K562 (cell line): ENCODE measurements around the gene CNR1. TPM values are rescaled to one million over a fixed set of nuclear protein-coding genes. Genes with fewer than 3 reads are reported as not detected.

Experiments
- ATAC-seq: fragments of 200-7000 bp; cut with Tn5 transposase; 3 replicates; pipeline ENCODE4 v1.9.1; 2020; ENCODE audit warnings: moderate library complexity
- BruUV-seq: library from RNA; stranded (reverse); fragments of 400-500 nt; replicated peaks from 2 replicates; lab custom pipeline; 2021; lab: Mats Ljungman, UMichigan
- CTCF ChIA-PET: fragments of 300-600 bp; formaldehyde crosslinking; extraction: SDS; loops from one replicate; lab custom pipeline; 2021; ENCODE audit warnings: low intra/inter-chr PET ratio; lab: Yijun Ruan, JAX
- POLR2A ChIA-PET: fragments of 300-600, 350-650 bp; sonication (Branson Sonifier 250); formaldehyde crosslinking; extraction: SDS; loops from one replicate; lab custom pipeline; 2021; ENCODE audit warnings: antibody characterized with exemption, inconsistent platforms; lab: Yijun Ruan, JAX
- DNase-seq, 4 experiments: peaks; one replicate each; pipeline versions ENCODE4 v3.0.0 to v3.0.0-alpha.2; 2011 to 2018; ENCODE audit warnings: low spot score in 3 of 4, mixed read lengths in 3 of 4; ENCODE audit errors: extremely low read depth in 1 of 4
- FAIRE-seq: peaks from 2 replicates; lab custom pipeline; 2011; peaks lifted over from hg19 to GRCh38; lab: Jason Lieb, UNC
- H2AFZ ChIP-seq: 2 replicates; pipeline ENCODE4 v1.6.0; 2011; ENCODE audit warnings: low read depth, low read length, control low read depth, inconsistent platforms
- H3K27ac ChIP-seq: fragments of 200-600 bp; 3 replicates; pipeline ENCODE4 v1.8.0; 2011; ENCODE audit warnings: low read depth, mild to moderate bottlenecking, control low read depth, inconsistent platforms, low read length, moderate library complexity, mixed read lengths; ENCODE audit errors: extremely low read depth
- H3K27me3 ChIP-seq, 2 experiments: fragments of 300-600 bp in 1 of 2; 2 replicates in 1 of 2; 3 replicates in 1 of 2; pipeline versions ENCODE4 v1.6.0 to v1.8.0; 2011; ENCODE audit warnings: inconsistent platforms in 2 of 2, low read length in 2 of 2, mild to moderate bottlenecking in 1 of 2, mixed read lengths in 1 of 2, moderate library complexity in 1 of 2; ENCODE audit not compliant: control insufficient read depth in 2 of 2, insufficient read depth in 2 of 2
- H3K36me3 ChIP-seq: fragments of 300-600 bp; 3 replicates; pipeline ENCODE4 v1.8.0; 2011; ENCODE audit warnings: mild to moderate bottlenecking, low read length, inconsistent platforms; ENCODE audit not compliant: control insufficient read depth, insufficient read depth
- H3K4me1 ChIP-seq, 2 experiments: fragments of 200-600 bp in 1 of 2; replicated peaks in 1 of 2; 2 replicates in 1 of 2; 3 replicates in 1 of 2; pipeline versions ENCODE4 v1.5.1 to v1.8.0; 2011; ENCODE audit warnings: inconsistent platforms in 2 of 2, low read length in 2 of 2, mild to moderate bottlenecking in 1 of 2, mixed read lengths in 1 of 2, moderate library complexity in 1 of 2; ENCODE audit not compliant: control insufficient read depth in 2 of 2, insufficient read depth in 2 of 2
- H3K4me2 ChIP-seq: 2 replicates; pipeline ENCODE4 v1.6.1; 2011; ENCODE audit warnings: low read length, control low read depth, inconsistent platforms, mixed read lengths; ENCODE audit not compliant: insufficient read depth
- H3K4me3 ChIP-seq: fragments of 200-600 bp; sonication (generic), shearing (Covaris generic); 2 replicates; pipeline ENCODE4 v1.5.1; 2016; ENCODE audit warnings: control low read depth, inconsistent platforms
- H3K79me2 ChIP-seq: fragments of 200-600 bp; 3 replicates; pipeline ENCODE4 v1.8.0; 2011; ENCODE audit warnings: low read length, inconsistent platforms; ENCODE audit not compliant: control insufficient read depth, insufficient read depth
- H3K9ac ChIP-seq, 2 experiments: 2 replicates each; pipeline versions ENCODE4 v1.6.0 to v1.6.1; 2011; ENCODE audit warnings: low read depth in 2 of 2, low read length in 2 of 2, control low read depth in 1 of 2, inconsistent platforms in 1 of 2, mild to moderate bottlenecking in 1 of 2, mixed read lengths in 1 of 2; ENCODE audit not compliant: insufficient read depth in 1 of 2
- H3K9me1 ChIP-seq: one replicate; pipeline ENCODE4 v1.6.0; 2011; ENCODE audit warnings: inconsistent platforms, mild to moderate bottlenecking, low read length, moderate library complexity; ENCODE audit not compliant: control insufficient read depth, insufficient read depth
- H3K9me3 ChIP-seq: replicated peaks from 2 replicates; pipeline ENCODE4 v1.5.1; 2011; ENCODE audit warnings: low read depth, low read length, inconsistent platforms; ENCODE audit not compliant: control insufficient read depth, insufficient read depth
- H4K20me1 ChIP-seq: replicated peaks from 2 replicates; pipeline ENCODE4 v1.6.1; 2011; ENCODE audit warnings: low read length, inconsistent platforms, mixed read lengths; ENCODE audit not compliant: control insufficient read depth, insufficient read depth
- CREB3 ChIP-seq: fragments of 450-650 bp; conservative IDR thresholded peaks from 2 replicates; pipeline ENCODE4 v1.6.1; 2016; ENCODE audit warnings: missing genetic modification characterization, low read depth, mild to moderate bottlenecking, missing compliant biosample characterization, moderate library complexity
- CTCF ChIP-seq, 3 experiments: IDR thresholded peaks in 2 of 3; conservative IDR thresholded peaks in 1 of 3; 2 replicates each; pipeline ENCODE4 v1.5.1; 2011 to 2012; ENCODE audit warnings: low read length in 3 of 3, mild to moderate bottlenecking in 3 of 3, control low read depth in 2 of 3, improper control_type of control experiment in 1 of 3, inconsistent platforms in 1 of 3, low read depth in 1 of 3, mixed read lengths in 1 of 3, moderate library complexity in 1 of 3; ENCODE audit not compliant: insufficient read depth in 2 of 3
- FOXK2 ChIP-seq, 2 experiments: fragments of 450-650 bp; IDR thresholded peaks in 1 of 2; conservative IDR thresholded peaks in 1 of 2; 2 replicates each; pipeline ENCODE4 v1.6.1; 2016; ENCODE audit warnings: low read depth in 2 of 2, mild to moderate bottlenecking in 1 of 2
- HMG20A ChIP-seq: fragments of 450-650 bp; formaldehyde crosslinking; conservative IDR thresholded peaks from 2 replicates; pipeline ENCODE4 v1.4.0; 2020; ENCODE audit warnings: mild to moderate bottlenecking, mixed read lengths
- ILF3 ChIP-seq: fragments of 450-650 bp; IDR thresholded peaks from 2 replicates; pipeline ENCODE4 v1.6.1; 2018; ENCODE audit warnings: antibody characterized with exemption, mild to moderate bottlenecking, moderate library complexity, borderline replicate concordance
- KHSRP ChIP-seq: fragments of 450-650 bp; IDR thresholded peaks from 2 replicates; pipeline ENCODE4 v1.6.1; 2017
- KLF13 ChIP-seq: fragments of 450-650 bp; IDR thresholded peaks from 2 replicates; pipeline ENCODE4 v1.6.1; 2016; ENCODE audit warnings: missing genetic modification characterization, low read depth, mild to moderate bottlenecking, missing compliant biosample characterization, moderate library complexity, borderline replicate concordance
- LARP7 ChIP-seq: fragments of 450-650 bp; IDR thresholded peaks from 2 replicates; pipeline ENCODE4 v1.6.1; 2016
- SAFB ChIP-seq: fragments of 200-400 bp; formaldehyde crosslinking; IDR thresholded peaks from 2 replicates; pipeline ENCODE4 v1.6.1; 2017; ENCODE audit warnings: low read depth, low read length, borderline replicate concordance
- SREBF1 ChIP-seq: fragments of 150-350 bp; IDR thresholded peaks from 2 replicates; pipeline ENCODE4 v1.6.1; 2014; ENCODE audit warnings: antibody characterized with exemption, low read depth, low read length, borderline replicate concordance
- SRF ChIP-seq, 2 experiments: fragments of 250-450, 450-650 bp in 1 of 2; sonication (Bioruptor Pico) in 1 of 2; sonication (generic) in 1 of 2; formaldehyde crosslinking; IDR thresholded peaks; 2 replicates each; pipeline versions ENCODE4 v1.5.0 to v1.5.1; 2020 to 2022; ENCODE audit warnings: mild to moderate bottlenecking in 1 of 2, missing genetic modification reagents in 1 of 2
- TAF1 ChIP-seq: IDR thresholded peaks from 2 replicates; pipeline ENCODE4 v1.6.1; 2011; ENCODE audit warnings: mild to moderate bottlenecking, low read length, moderate library complexity; ENCODE audit not compliant: insufficient read depth, control insufficient read depth, severe bottlenecking; ENCODE audit errors: extremely low read depth
- USF2 ChIP-seq: sonication (generic); formaldehyde crosslinking; IDR thresholded peaks from 2 replicates; pipeline ENCODE4 v1.5.0; 2020; ENCODE audit warnings: missing genetic modification reagents
- ZNF395 ChIP-seq: fragments of 200-800 bp; sonication (Bioruptor generic); IDR thresholded peaks from 2 replicates; pipeline ENCODE4 v1.6.1; 2017; ENCODE audit warnings: missing genetic modification characterization, missing compliant biosample characterization
- ZNF655 ChIP-seq: fragments of 250-450 bp; sonication (Bioruptor Pico); IDR thresholded peaks from 2 replicates; pipeline ENCODE4 v1.5.0; 2021
- in situ Hi-C: fragments of 300-500 bp; cut with MboI; formaldehyde crosslinking; loops from 4 replicates; pipeline ENCODE4 v1.15.0; 2018; ENCODE audit warnings: inconsistent platforms, mixed read lengths
- intact Hi-C: fragments of 100-400 bp; cut with micrococcal nuclease; formaldehyde crosslinking; loops from 2 replicates; pipeline ENCODE4 v1.14.2; 2022
- polyA plus RNA-seq, 8 experiments: library from polyadenylated mRNA; depleted of rRNA in 4 of 8; stranded (reverse) in 5 of 8; unstranded in 3 of 8; fragments of >200 nt; fragmentation: Nextera tagmentation in 2 of 8; fragmentation: Illumina TruSeq in 1 of 8; extraction: Ambion mirVana in 2 of 8; extraction: Trizol in 1 of 8; gene quantifications; 2 replicates each; pipeline versions ENCODE4 v1.2.1 to v1.2.3, GENCODE V29; 2011 to 2014; ENCODE audit warnings: inconsistent platforms in 1 of 8, missing spikeins in 1 of 8
- total RNA-seq, 7 experiments: library from RNA; depleted of rRNA in 6 of 7; stranded (reverse); fragments of >200 nt in 6 of 7; fragmentation: Illumina TruSeq in 2 of 7; extraction: Trizol in 2 of 7; gene quantifications; 2 replicates each; pipeline versions ENCODE4 v1.2.1 to v1.2.3, GENCODE V29; 2011 to 2021; ENCODE audit warnings: low replicate concordance in 1 of 7

CNR1 gene
- total and polyA plus RNA-seq, 9 of the 15 experiments (the other 6 are each of a cell fraction or from before 2014, with no cell fraction given), result 0.50 to 1.9 (median 1.2) TPM; not detected in 1

- intact Hi-C loops (no loop called here), in situ Hi-C loops (no loop called here)
- no peaks in the 10 kb centered on the region for H3K4me1 ChIP-seq
- no peak overlapping the region for H2AFZ ChIP-seq
- H4K20me1 ChIP-seq, result no peaks in the 10 kb centered on the region
- BruUV-seq, result no TSS peak
- H3K79me2 ChIP-seq, result no peaks in the 10 kb centered on the region
- CTCF ChIA-PET, result interaction anchor here (0.6 kb wide), 1 partner anchor 64 kb away, joined by 4 read pairs; no protein-coding TSS in a partner anchor
- no peaks in the 10 kb centered on the region for H3K36me3 ChIP-seq
- H3K9me3 ChIP-seq, result no peaks in the 10 kb centered on the region
- H3K27me3 ChIP-seq, result no peaks in the 10 kb centered on the region; a peak in 1 of 5 replicates
- ATAC-seq (no peak), DNase-seq (no peak), FAIRE-seq (no peak)
- H3K4me2 ChIP-seq, result no peak overlapping the region
- no peaks in the 10 kb centered on the region for H3K9me1 ChIP-seq
- POLR2A ChIA-PET, result interaction anchor here (0.8 kb wide), 2 partner anchors 8 to 29 kb away, joined by 3 read pairs; no protein-coding TSS in a partner anchor
- H3K9ac ChIP-seq, result no peak overlapping the region
- no peak overlapping the region for H3K4me3 ChIP-seq
- no peak overlapping the region for H3K27ac ChIP-seq
- TF ChIP-seq ZNF655 (CRISPR knock-in tag), result no peak
- TF ChIP-seq CREB3, result no peak
- TF ChIP-seq KHSRP, result no peak
- no peak for TF ChIP-seq KLF13 (tag)
- TF ChIP-seq LARP7, result no peak
- TF ChIP-seq FOXK2 (conservative IDR thresholded peaks at IDR 0.05 in 1 of 2, IDR thresholded peaks at IDR 0.05 in 1 of 2; ENCODE audit: low read depth in 2 of 2), result no peak
- no peak for TF ChIP-seq USF2 (CRISPR knock-in tag)
- TF ChIP-seq SRF (CRISPR knock-in tag; IDR thresholded peaks at IDR 0.05), result no peak
- no peak for TF ChIP-seq ILF3
- no peak for TF ChIP-seq SAFB
- TF ChIP-seq TAF1, result no peak
- TF ChIP-seq SREBF1, result no peak
- no peak for TF ChIP-seq HMG20A (CRISPR knock-in tag)
- TF ChIP-seq CTCF (IDR thresholded peaks at IDR 0.05 in 2 of 3, conservative IDR thresholded peaks at IDR 0.05 in 1 of 3; ENCODE audit: insufficient read depth in 2 of 3, low read depth in 1 of 3, low read length in 3 of 3), result no peak
- TF ChIP-seq ZNF395, result no peak
Measured at GRCh38 chr6:88107241-88107640, 58.9 kb downstream of the CNR1 start.
